ENCODE results near the gene PPM1H. TPM values are rescaled to one million over a fixed set of nuclear protein-coding genes. Genes with fewer than 3 reads are reported as not detected.
"Not testable (repeated sequence)": the region's sequence is repeated elsewhere in the genome, so short reads cannot be mapped to it uniquely, and the experiment has no call there.

The PPM1H gene
- total and polyA plus RNA-seq, 7 donors, result 0.92 to 4.3 (median 3.0) TPM

- H3K27ac ChIP-seq, result no peak overlapping the region
- H3K9me3 ChIP-seq, result no peaks in the 10 kb centered on the region
- no peaks in the 10 kb centered on the region for H3K4me1 ChIP-seq
- no peak for TF ChIP-seq EP300 (IDR thresholded peaks at IDR 0.05)
- no peak for TF ChIP-seq POLR2A (IDR thresholded peaks at IDR 0.05)
- TF ChIP-seq POLR2AphosphoS5 (IDR thresholded peaks at IDR 0.05), result no peak
- TF ChIP-seq CTCF (IDR thresholded peaks at IDR 0.05), result no peak
- no peak overlapping the region for H3K4me3 ChIP-seq
- WGBS, 2 donors, result 74 to 78% methylated on average over 1 of the region's 1 CpG
- no peaks in the 10 kb centered on the region for H3K36me3 ChIP-seq
- intact Hi-C loops (cut with DNase I), result no loop called here
- DNase-seq, result no peak
- H3K27me3 ChIP-seq, result peaks cover 0 to 3% (median 0%) of the 10 kb centered on the region in 3 donors
Observed at GRCh38 chr12:62950317-62950716, 15.4 kb upstream of the PPM1H start.

GRCh38 chr12:62948123-62948522 lies 13.2 kb upstream of the PPM1H start:
- TF ChIP-seq POLR2A (IDR thresholded peaks at IDR 0.05) (no peak), CTCF (IDR thresholded peaks at IDR 0.05) (no peak), EP300 (IDR thresholded peaks at IDR 0.05) (no peak), POLR2AphosphoS5 (IDR thresholded peaks at IDR 0.05) (no peak)
- no peak overlapping the region for H3K27ac ChIP-seq
- WGBS, 2 donors, result 93 to 94% methylated on average over 1 of the region's 1 CpG

GRCh38 chr12:62947364-62947763 lies 12.4 kb upstream of the PPM1H start:
- H3K27ac ChIP-seq, result no peak overlapping the region
- 90 to 91% methylated on average over 5 of the region's 5 CpGs for WGBS, 2 donors
- DNase-seq, result no peak
- H3K27me3 ChIP-seq, result peaks cover 0 to 3% (median 0%) of the 10 kb centered on the region in 3 donors
- H3K4me1 ChIP-seq, result no peaks in the 10 kb centered on the region
- no peak overlapping the region for H3K4me3 ChIP-seq
- H3K36me3 ChIP-seq, result no peaks in the 10 kb centered on the region
- H3K9me3 ChIP-seq, result no peaks in the 10 kb centered on the region
- TF ChIP-seq POLR2A (IDR thresholded peaks at IDR 0.05) (no peak), POLR2AphosphoS5 (IDR thresholded peaks at IDR 0.05) (no peak), CTCF (IDR thresholded peaks at IDR 0.05) (no peak), EP300 (IDR thresholded peaks at IDR 0.05) (no peak)
- intact Hi-C loops (cut with DNase I), result no loop called here

More at GRCh38 chr12:62948123-62948522, 13.2 kb upstream of the PPM1H start:
- Histone ChIP-seq H3K36me3 (no peaks in the 10 kb centered on the region), H3K27me3 (peaks cover 0 to 3% (median 0%) of the 10 kb centered on the region in 3 donors), H3K4me1 (no peaks in the 10 kb centered on the region), H3K4me3 (no peak overlapping the region), H3K9me3 (no peaks in the 10 kb centered on the region)
- intact Hi-C loops (cut with DNase I), result no loop called here
- DNase-seq, result no peak

- H3K27me3 ChIP-seq, result peaks cover 0 to 3% (median 0%) of the 10 kb centered on the region in 3 donors
- no peak for DNase-seq
- TF ChIP-seq POLR2AphosphoS5 (IDR thresholded peaks at IDR 0.05), result no peak
- no peak for TF ChIP-seq EP300 (IDR thresholded peaks at IDR 0.05)
- no peak for TF ChIP-seq CTCF (IDR thresholded peaks at IDR 0.05)
- TF ChIP-seq POLR2A (IDR thresholded peaks at IDR 0.05), result no peak
- WGBS, 2 donors, result 78 to 79% methylated on average over 3 of the region's 3 CpGs
- H3K4me3 ChIP-seq, result no peak overlapping the region
- no peaks in the 10 kb centered on the region for H3K9me3 ChIP-seq
- H3K4me1 ChIP-seq, result no peaks in the 10 kb centered on the region
- no peak overlapping the region for H3K27ac ChIP-seq
- intact Hi-C loops (cut with DNase I), result no loop called here
- H3K36me3 ChIP-seq, result no peaks in the 10 kb centered on the region
Observed at GRCh38 chr12:62943779-62944395, 8.9 kb upstream of the PPM1H start.

GRCh38 chr12:62942316-62942715 lies 7.4 kb upstream of the PPM1H start:
- DNase-seq; H3K27me3 ChIP-seq; H3K4me1 ChIP-seq; intact Hi-C loops (cut with DNase I); H3K4me3 ChIP-seq; H3K36me3 ChIP-seq; H3K9me3 ChIP-seq; H3K27ac ChIP-seq: not testable (repeated sequence)
- WGBS, 2 donors, result 81 to 83% methylated on average over 4 of the region's 4 CpGs

All from sigmoid colon (tissue), 7 donors.